ENCODE measurements around the gene SHOC2. TPM values are rescaled to one million over a fixed set of nuclear protein-coding genes. Genes with fewer than 3 reads are reported as not detected.
A peak's percentile ranks its signal among the peaks of the same experiment; 100 is the strongest.

The SHOC2 gene
- total and polyA plus RNA-seq, 2 experiments from 2014 or later, result 23.3 to 33.3 TPM

GRCh38 chr10:111057006-111057405 is 137.6 kb downstream of the SHOC2 start:
- H3K36me3 Mint-ChIP-seq (ENCODE audit: low read depth), result peaks cover 3% of the 10 kb centered on the region; the same call in 1 of the 3 replicates
- H3K27me3 Mint-ChIP-seq (ENCODE audit: insufficient read depth, low read depth, poor library complexity), result no peaks in the 10 kb centered on the region
- no peak for TF ChIP-seq ZNF114 (CRISPR knock-in tag; IDR thresholded peaks at IDR 0.05)
- no peak for TF ChIP-seq REST (IDR thresholded peaks at IDR 0.05; ENCODE audit: unreplicated experiment)
- no peak for TF ChIP-seq ZNF331 (CRISPR knock-in tag; IDR thresholded peaks at IDR 0.05; ENCODE audit: low read depth)
- TF ChIP-seq EZH2phosphoT487 (IDR thresholded peaks at IDR 0.05; ENCODE audit: unreplicated experiment), result no peak
- no peak for TF ChIP-seq CTCF (conservative IDR thresholded peaks at IDR 0.05; ENCODE audit: low read depth in 2 of 2)
- TF ChIP-seq NANOG (IDR thresholded peaks at IDR 0.05; ENCODE audit: borderline replicate concordance), result no peak
- TF ChIP-seq STAT1 (IDR thresholded peaks at IDR 0.05; ENCODE audit: unreplicated experiment), result no peak
- no peak for TF ChIP-seq JUNB (IDR thresholded peaks at IDR 0.05; ENCODE audit: unreplicated experiment)
- H3K4me1 Mint-ChIP-seq, result no peaks in the 10 kb centered on the region
- Histone ChIP-seq H3K9me2 (ENCODE audit: insufficient read depth) (peaks cover 14% of the 10 kb centered on the region; the same call in 1 of the 2 replicates), H3K27ac (ENCODE audit: low read depth) (no peak overlapping the region), H3K36me3 (ENCODE audit: insufficient read depth) (peaks cover 11% of the 10 kb centered on the region; the same call in 1 of the 2 replicates), H3K79me2 (replicated peaks; ENCODE audit: insufficient read depth) (no peaks in the 10 kb centered on the region), H3K4me3 (no peak overlapping the region), H4K20me1 (replicated peaks; ENCODE audit: insufficient read depth) (no peaks in the 10 kb centered on the region), H3F3A (replicated peaks; ENCODE audit: low read depth) (no peaks in the 10 kb centered on the region), H3K27me3 (ENCODE audit: insufficient read depth) (no peaks in the 10 kb centered on the region), H3K4me2 (no peak overlapping the region), H3K4me1 (ENCODE audit: insufficient read depth) (no peaks in the 10 kb centered on the region), H2AFZ (no peak overlapping the region)
- H3K4me3 Mint-ChIP-seq, result no peak overlapping the region
- peaks cover 23% of the 10 kb centered on the region for H3K9me3 Mint-ChIP-seq
- H3K27ac Mint-ChIP-seq, result no peak overlapping the region
- no peak for DNase-seq (ENCODE audit: low spot score)
- ATAC-seq, result no peak

MicroRNAs encoded within 50 kb of the gene (microRNA counts, 767-probe panel; counts per million panel counts)
- not detected for microRNA hsa-miR-548e

Small RNA genes within 50 kb of the gene (microRNA-seq; reads per million reads assigned to microRNA genes)
- gene MIR548E, result not detected

Small RNA genes within 50 kb of the gene (small RNA-seq; reads per million reads assigned to genes)
- gene MIR548E (ENCODE audit: low replicate concordance), result 0.32 reads per million, percentile 16 among the genes with 10 or more reads in this experiment

Other genes with a start within 250 kb of the SHOC2 start
- 9.2 and 10.1 TPM in 2 replicates for gene PDCD4, start 47.7 kb upstream of the SHOC2 start, total RNA-seq (2014; rRNA removed; shearing (Covaris generic))
- gene PDCD4, start 47.7 kb upstream of the SHOC2 start, polyA plus RNA-seq (2016; fragmentation: Nextera tagmentation; extraction: Ambion mirVana), result 13.7 and 18.0 TPM in 2 replicates
- gene BBIP1, start 424 bp upstream of the SHOC2 start, total RNA-seq (2014; rRNA removed; shearing (Covaris generic)), result 14.8 and 20.6 TPM in 2 replicates
- gene BBIP1, start 424 bp upstream of the SHOC2 start, polyA plus RNA-seq (2016; fragmentation: Nextera tagmentation; extraction: Ambion mirVana), result 50.6 and 56.5 TPM in 2 replicates
- 1.8 and 2.5 TPM in 2 replicates for gene ADRA2A, start 157.4 kb downstream of the SHOC2 start, total RNA-seq (2014; rRNA removed; shearing (Covaris generic))
- gene ADRA2A, start 157.4 kb downstream of the SHOC2 start, polyA plus RNA-seq (2016; fragmentation: Nextera tagmentation; extraction: Ambion mirVana), result 0.60 and 0.61 TPM in 2 replicates